GM18520 (cell line): ENCODE data around the gene FGD1.

Experiments used
- ATAC-seq: cut with Tn5 transposase; IDR thresholded peaks from one replicate; pipeline ENCODE4 v1.9.1; 2021; ENCODE audit not compliant: unreplicated experiment

The FGD1 gene

DNA sequence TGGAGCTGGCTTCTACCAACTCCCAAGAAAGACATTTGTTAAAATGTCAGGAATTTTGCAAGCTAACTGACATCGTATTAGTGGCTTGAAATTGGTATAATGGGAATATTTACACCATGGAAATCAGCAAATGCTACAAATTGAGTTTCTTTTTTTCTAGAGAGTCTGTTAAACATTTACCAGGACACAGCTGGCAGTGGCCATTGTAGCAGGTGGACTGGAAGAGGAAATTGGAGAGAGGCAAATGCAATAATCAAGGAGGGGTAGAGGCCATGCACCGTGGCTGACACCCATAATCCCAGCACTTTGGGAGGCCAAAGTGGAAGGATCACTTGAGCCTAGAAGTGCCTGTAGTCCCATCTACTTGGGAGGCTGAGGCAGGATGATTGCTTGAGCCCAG is 88.8 kb downstream of the FGD1 start:
- no peak for ATAC-seq

DNA sequence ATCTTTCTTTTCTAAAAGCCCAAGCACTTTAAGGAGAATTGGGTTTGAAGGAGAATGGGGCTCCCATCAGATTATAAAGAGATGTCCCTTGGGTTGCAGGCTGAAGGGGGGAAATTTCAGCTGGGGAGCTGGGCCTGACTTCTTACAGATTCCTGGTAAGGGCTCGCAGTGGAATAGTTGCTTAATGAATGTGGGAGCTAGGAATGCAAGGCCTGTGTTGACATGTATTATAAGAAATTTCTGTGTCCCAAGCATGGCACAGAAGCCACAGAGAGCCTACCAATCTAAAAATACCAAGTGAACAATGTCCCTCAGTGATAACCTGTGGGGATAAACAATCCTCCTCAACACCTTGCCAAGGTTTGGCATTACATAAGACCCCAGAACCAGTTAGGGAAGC is 98.9 kb downstream of the FGD1 start:
- no peak for ATAC-seq
